Activated CD8-positive, alpha-beta T cell treated with anti-CD3 and anti-CD28 coated beads for 36 hours (primary cell): ENCODE data around the gene ADGRA1. TPM values are rescaled to one million over a fixed set of nuclear protein-coding genes. Genes with fewer than 3 reads are reported as not detected.

ENCODE experiments used
- ATAC-seq: fragments of 200-7000 bp; cut with Tn5 transposase; one replicate; pipeline ENCODE4 v1.10.0; 2021; ENCODE audit warnings: mild to moderate bottlenecking, moderate library complexity
- CTCF ChIA-PET: fragments of 350-600 bp; sonication (Branson Sonifier 250); formaldehyde crosslinking; loops from one replicate; lab custom pipeline; 2021; ENCODE audit warnings: antibody characterized with exemption; lab: Charles Lee
- POLR2A ChIA-PET: fragments of 350-600 bp; sonication (Branson Sonifier 250); formaldehyde crosslinking; loops from one replicate; lab custom pipeline; 2021; ENCODE audit warnings: antibody characterized with exemption; lab: Charles Lee
- DNase-seq: peaks from one replicate; pipeline ENCODE4 v3.0.0-alpha.2; 2020
- H3K27ac Mint-ChIP-seq: one replicate; pipeline ENCODE4 v1.8.0; 2021; ENCODE audit warnings: mild to moderate bottlenecking, mixed read lengths
- H3K27me3 Mint-ChIP-seq: one replicate; pipeline ENCODE4 v1.8.0; 2021; ENCODE audit warnings: mixed read lengths
- H3K36me3 Mint-ChIP-seq: one replicate; pipeline ENCODE4 v1.8.0; 2021; ENCODE audit warnings: low read depth, mixed read lengths
- H3K4me1 Mint-ChIP-seq: one replicate; pipeline ENCODE4 v1.8.0; 2021; ENCODE audit warnings: low read depth, mixed read lengths
- H3K4me3 Mint-ChIP-seq: one replicate; pipeline ENCODE4 v1.8.0; 2021; ENCODE audit warnings: mild to moderate bottlenecking, moderate library complexity, mixed read lengths
- H3K9me3 Mint-ChIP-seq: one replicate; pipeline ENCODE4 v1.8.0; 2021; ENCODE audit warnings: mixed read lengths
- CTCF ChIP-seq: fragments of 200-600 bp; IDR thresholded peaks from one replicate; pipeline ENCODE4 v1.8.0; 2022; ENCODE audit warnings: antibody characterized with exemption, mild to moderate bottlenecking
- intact Hi-C: fragments of 100-400 bp; cut with micrococcal nuclease; formaldehyde crosslinking; loops from one replicate; pipeline ENCODE4 v1.10.0; 2022
- total RNA-seq, 2 experiments: library from RNA; stranded (reverse); gene quantifications; one replicate each; pipeline ENCODE4 v1.2.3, GENCODE V29; 2021

Gene ADGRA1
- total RNA-seq, 2 experiments from 2014 or later = not detected

GRCh38 chr10:133097961-133098360 lies 10.2 kb downstream of the ADGRA1 start:
- no peak for ATAC-seq
- DNase-seq = no peak
- H3K4me3 Mint-ChIP-seq = no peak overlapping the region
- ChIA-PET POLR2A (no interaction called here), CTCF (no interaction called here)
- no peaks in the 10 kb centered on the region for H3K9me3 Mint-ChIP-seq
- no peaks in the 10 kb centered on the region for H3K36me3 Mint-ChIP-seq
- TF ChIP-seq CTCF = no peak
- no peak overlapping the region for H3K27ac Mint-ChIP-seq
- peaks cover 7% of the 10 kb centered on the region for H3K27me3 Mint-ChIP-seq
- intact Hi-C loops = no loop called here
- H3K4me1 Mint-ChIP-seq = no peaks in the 10 kb centered on the region

DNA sequence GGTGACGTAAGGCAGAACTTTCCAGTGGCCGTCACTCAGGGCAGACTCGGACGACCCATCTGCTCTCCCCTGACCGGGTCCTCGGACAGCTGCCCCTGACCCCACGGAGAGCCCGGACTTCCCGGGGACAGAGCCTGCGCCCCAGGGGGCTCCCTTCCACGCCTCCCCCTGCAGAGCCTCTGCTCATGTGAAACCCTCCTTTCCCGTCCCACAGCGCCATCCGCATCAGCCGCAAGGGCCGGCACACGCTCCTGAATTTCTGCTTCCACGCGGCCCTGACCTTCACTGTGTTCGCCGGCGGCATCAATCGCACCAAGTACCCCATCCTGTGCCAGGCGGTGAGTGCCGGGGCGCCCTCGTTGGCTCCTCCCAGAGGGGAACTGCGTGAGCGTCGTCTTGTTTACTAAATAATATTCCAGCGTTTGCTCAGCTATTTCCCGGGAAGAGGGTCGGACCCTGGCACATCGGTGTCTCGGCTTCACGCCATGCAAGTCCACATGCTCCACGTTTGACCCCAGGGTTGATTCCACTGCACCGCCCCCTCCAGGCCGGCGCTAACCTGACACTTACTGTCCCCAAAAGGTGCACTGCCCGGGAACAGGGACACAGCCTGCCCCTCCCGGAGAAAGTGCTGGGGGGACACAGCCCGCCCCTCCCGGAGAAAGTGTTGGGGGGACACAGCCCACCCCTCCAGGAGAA lies 10.9 kb downstream of the ADGRA1 start:
- TF ChIP-seq CTCF = no peak
- Mint-ChIP-seq H3K27ac (no peak overlapping the region), H3K36me3 (no peaks in the 10 kb centered on the region), H3K27me3 (peaks cover 7% of the 10 kb centered on the region), H3K9me3 (no peaks in the 10 kb centered on the region), H3K4me1 (no peaks in the 10 kb centered on the region), H3K4me3 (no peak overlapping the region)
- no peak for DNase-seq
- intact Hi-C loops = no loop called here
- POLR2A ChIA-PET = no interaction called here
- ATAC-seq = no peak
- CTCF ChIA-PET = no interaction called here

- no peaks in the 10 kb centered on the region for H3K36me3 Mint-ChIP-seq
Measured at GRCh38 chr10:133099571-133099970, 11.8 kb downstream of the ADGRA1 start.

DNA sequence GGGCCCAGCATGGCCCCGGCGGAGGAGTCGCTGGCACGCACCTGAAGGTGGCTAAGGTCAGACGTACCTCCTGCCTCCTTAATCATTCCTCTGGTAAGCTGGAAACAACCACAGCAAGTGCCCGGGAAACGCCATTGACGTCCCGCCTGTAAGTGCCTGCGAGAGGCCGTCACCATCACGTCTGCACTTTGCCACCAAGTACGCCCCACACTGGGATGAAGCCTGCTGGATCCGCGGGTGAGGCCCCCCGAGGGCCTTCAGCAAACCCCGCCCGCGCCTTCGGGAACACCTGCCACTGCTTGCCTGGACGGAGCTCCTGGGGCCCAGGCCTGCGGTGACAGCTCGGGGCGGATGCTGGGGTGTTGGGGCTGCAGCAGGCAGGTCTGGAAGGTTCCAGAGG lies 12.5 kb downstream of the ADGRA1 start:
- intact Hi-C loops = no loop called here
- ATAC-seq = no peak
- H3K9me3 Mint-ChIP-seq = no peaks in the 10 kb centered on the region

More at GRCh38 chr10:133099571-133099970, 11.8 kb downstream of the ADGRA1 start:
- Mint-ChIP-seq H3K4me1 (no peaks in the 10 kb centered on the region), H3K4me3 (no peak overlapping the region), H3K27me3 (peaks cover 10% of the 10 kb centered on the region), H3K9me3 (no peaks in the 10 kb centered on the region), H3K27ac (no peak overlapping the region)
- ChIA-PET POLR2A (no interaction called here), CTCF (no interaction called here)
- DNase-seq = no peak
- intact Hi-C loops = no loop called here
- no peak for ATAC-seq
- no peak for TF ChIP-seq CTCF

More for the DNA sequence above, 12.5 kb downstream of the ADGRA1 start:
- no peak for DNase-seq
- Mint-ChIP-seq H3K4me1 (no peaks in the 10 kb centered on the region), H3K4me3 (no peak overlapping the region), H3K36me3 (no peaks in the 10 kb centered on the region), H3K27ac (no peak overlapping the region), H3K27me3 (peaks cover 10% of the 10 kb centered on the region)
- no peak for TF ChIP-seq CTCF
- ChIA-PET CTCF (no interaction called here), POLR2A (no interaction called here)
